Body of pancreas (tissue), 4 donors: ENCODE data around the gene COLGALT1. TPM values are rescaled to one million over a fixed set of nuclear protein-coding genes. Genes with fewer than 3 reads are reported as not detected.

Source experiments
- ATAC-seq: fragments of 150-250 bp; one replicate; pipeline ENCODE4 v1.9.1; 2016
- DNase-seq, 4 donors: peaks; one replicate each; pipeline ENCODE4 v3.0.0-alpha.2; 2019
- H3K27ac ChIP-seq, 4 donors: fragments of 200-600 bp; sonication (generic); 1 replicate in 3 of 4; 2 replicates in 1 of 4; pipeline versions ENCODE4 v1.5.1 to v1.6.1; 2016 to 2019; ENCODE audit warnings: mild to moderate bottlenecking in 1 of 4, mixed read lengths in 1 of 4, moderate library complexity in 1 of 4
- H3K27me3 ChIP-seq, 2 donors: fragments of 200-600 bp; sonication (generic); one replicate each; pipeline ENCODE4 v1.6.0; 2016; ENCODE audit warnings: mild to moderate bottlenecking in 1 of 2
- H3K36me3 ChIP-seq, 2 donors: fragments of 200-600 bp; sonication (generic); replicated peaks in 1 of 2; 2 replicates each; pipeline ENCODE4 v1.5.1; 2016; ENCODE audit warnings: low read depth in 2 of 2; ENCODE audit not compliant: insufficient read depth in 1 of 2
- H3K4me1 ChIP-seq: fragments of 200-600 bp; sonication (generic); one replicate; pipeline ENCODE4 v1.6.0; 2016
- H3K4me3 ChIP-seq, 2 donors: fragments of 200-600 bp; sonication (generic); 1 replicate in 1 of 2; 2 replicates in 1 of 2; pipeline ENCODE4 v1.5.1; 2016 to 2019
- H3K9me3 ChIP-seq, 3 donors: fragments of 200-600 bp; sonication (generic); 1 replicate in 2 of 3; 2 replicates in 1 of 3; pipeline ENCODE4 v1.5.1; 2016
- CTCF ChIP-seq, 7 experiments: fragments of 450-650 bp in 4 of 7; fragments of 200-600 bp in 3 of 7; sonication (generic) in 3 of 7; IDR thresholded peaks; one replicate each; pipeline ENCODE4 v1.5.1; 2016 to 2019; ENCODE audit warnings: antibody characterized with exemption in 7 of 7
- POLR2A ChIP-seq, 3 donors: fragments of 450-650 bp; IDR thresholded peaks; one replicate each; pipeline ENCODE4 v1.6.1; 2016; ENCODE audit warnings: antibody characterized with exemption in 3 of 3, mild to moderate bottlenecking in 2 of 3
- WGBS, 2 donors: methylation state at CpG; one replicate each; pipeline ENCODE4 v1.1.5; 2017; 5-methylcytosine and 5-hydroxymethylcytosine counted together
- intact Hi-C: fragments of 100-400 bp; cut with DNase I; formaldehyde crosslinking; loops from one replicate; pipeline ENCODE4 v1.15.1; 2023
- total RNA-seq, 2 donors: library from RNA; depleted of rRNA; stranded (reverse); fragments of >200 nt; gene quantifications; one replicate each; pipeline ENCODE4 v1.1.0, GENCODE V29; 2016

COLGALT1 gene
- total RNA-seq, 2 donors from 2014 or later: 38.9 to 41.5 TPM

- no peak for DNase-seq
- no peak for TF ChIP-seq CTCF (IDR thresholded peaks at IDR 0.05)
- TF ChIP-seq POLR2A (IDR thresholded peaks at IDR 0.05): no peak
- Histone ChIP-seq H3K27ac (no peak overlapping the region), H3K4me1 (peaks cover 13% of the 10 kb centered on the region), H3K36me3 (no peaks in the 10 kb centered on the region), H3K4me3 (no peak overlapping the region), H3K9me3 (no peaks in the 10 kb centered on the region), H3K27me3 (no peaks in the 10 kb centered on the region)
- intact Hi-C loops: no loop called here
- no peak for ATAC-seq
- 61 to 73% methylated on average over 9 to 15 of the region's 15 CpGs for WGBS, 2 donors
Observed at GRCh38 chr19:17542042-17542441, 13.4 kb upstream of the COLGALT1 start.

GRCh38 chr19:17542793-17543582, 12.5 kb upstream of the COLGALT1 start:
- H3K4me1 ChIP-seq: peaks cover 13% of the 10 kb centered on the region
- 65 to 88% methylated on average over 10 to 14 of the region's 14 CpGs for WGBS, 2 donors
- no peak overlapping the region for H3K4me3 ChIP-seq
- no peak for ATAC-seq
- DNase-seq: no peak
- H3K27ac ChIP-seq: no peak overlapping the region
- H3K9me3 ChIP-seq: no peaks in the 10 kb centered on the region
- H3K27me3 ChIP-seq: no peaks in the 10 kb centered on the region
- no peaks in the 10 kb centered on the region for H3K36me3 ChIP-seq
- TF ChIP-seq POLR2A (IDR thresholded peaks at IDR 0.05): no peak
- TF ChIP-seq CTCF (IDR thresholded peaks at IDR 0.05): no peak
- intact Hi-C loops: no loop called here

- DNase-seq (no peak), ATAC-seq (no peak)
- 47 to 61% methylated on average over 4 of the region's 4 CpGs for WGBS, 2 donors
- intact Hi-C loops: no loop called here
- no peak overlapping the region for H3K27ac ChIP-seq
- H3K4me1 ChIP-seq: peaks cover 7% of the 10 kb centered on the region
- no peaks in the 10 kb centered on the region for H3K36me3 ChIP-seq
- no peaks in the 10 kb centered on the region for H3K9me3 ChIP-seq
- no peak overlapping the region for H3K4me3 ChIP-seq
- H3K27me3 ChIP-seq: no peaks in the 10 kb centered on the region
- TF ChIP-seq POLR2A (IDR thresholded peaks at IDR 0.05) (no peak), CTCF (IDR thresholded peaks at IDR 0.05) (no peak)
Observed at GRCh38 chr19:17543986-17544385, 11.5 kb upstream of the COLGALT1 start.

- no peak for DNase-seq
- Histone ChIP-seq H3K27ac (no peak overlapping the region), H3K9me3 (no peaks in the 10 kb centered on the region), H3K36me3 (no peaks in the 10 kb centered on the region), H3K4me3 (no peak overlapping the region), H3K4me1 (peaks cover 2% of the 10 kb centered on the region), H3K27me3 (no peaks in the 10 kb centered on the region)
- WGBS, 2 donors: 82 to 88% methylated on average over 4 of the region's 4 CpGs
- TF ChIP-seq POLR2A (IDR thresholded peaks at IDR 0.05): no peak
- TF ChIP-seq CTCF (IDR thresholded peaks at IDR 0.05): no peak
- intact Hi-C loops: no loop called here
- ATAC-seq: no peak
Observed at GRCh38 chr19:17544418-17544817, 11.0 kb upstream of the COLGALT1 start.

GRCh38 chr19:17548145-17548544, 7.3 kb upstream of the COLGALT1 start:
- Histone ChIP-seq H3K4me1 (no peaks in the 10 kb centered on the region), H3K36me3 (no peaks in the 10 kb centered on the region), H3K27me3 (no peaks in the 10 kb centered on the region), H3K4me3 (no peak overlapping the region), H3K9me3 (no peaks in the 10 kb centered on the region), H3K27ac (no peak overlapping the region)
- no peak for TF ChIP-seq CTCF (IDR thresholded peaks at IDR 0.05)
- TF ChIP-seq POLR2A (IDR thresholded peaks at IDR 0.05): no peak
- 84 to 86% methylated on average over 6 of the region's 6 CpGs for WGBS, 2 donors
- DNase-seq (no peak), ATAC-seq (no peak)
- intact Hi-C loops: no loop called here
